Right atrium auricular region (tissue), 2 donors: ENCODE results near the gene SORCS1. TPM values are rescaled to one million over a fixed set of nuclear protein-coding genes. Genes with fewer than 3 reads are reported as not detected.

Experiments
- DNase-seq: peaks from one replicate; pipeline ENCODE4 v3.0.0-alpha.2; 2019; ENCODE audit warnings: low spot score
- H3K27ac ChIP-seq, 2 donors: fragments of 200-600 bp; sonication (generic); 1 replicate in 1 of 2; 2 replicates in 1 of 2; pipeline ENCODE4 v1.5.1; 2016 to 2019
- H3K27me3 ChIP-seq, 2 donors: fragments of 200-600 bp; sonication (generic); one replicate each; pipeline versions ENCODE4 v1.5.1 to v1.6.0; 2017 to 2019
- H3K36me3 ChIP-seq: fragments of 200-600 bp; sonication (generic); one replicate; pipeline ENCODE4 v1.5.1; 2016
- H3K4me1 ChIP-seq, 2 donors: fragments of 200-600 bp; sonication (generic); one replicate each; pipeline versions ENCODE4 v1.5.1 to v1.6.0; 2017 to 2019
- H3K4me3 ChIP-seq, 2 donors: fragments of 200-600 bp; sonication (generic); 1 replicate in 1 of 2; 2 replicates in 1 of 2; pipeline ENCODE4 v1.5.1; 2017 to 2019; ENCODE audit warnings: mild to moderate bottlenecking in 1 of 2, moderate library complexity in 1 of 2
- H3K9me3 ChIP-seq, 2 donors: fragments of 200-600 bp; sonication (generic); one replicate each; pipeline ENCODE4 v1.5.1; 2019
- total RNA-seq, 2 donors: library from RNA; depleted of rRNA; stranded (reverse); fragments of >200 nt; gene quantifications; one replicate each; pipeline ENCODE4 v1.1.0, GENCODE V29; 2016
- TF ChIP-seq, protein P1 (sequence below), 2 donors: fragments of 200-600 bp; sonication (generic); IDR thresholded peaks; one replicate each; pipeline ENCODE4 v1.5.1; 2019; ENCODE audit warnings: antibody characterized with exemption in 2 of 2

The SORCS1 gene
- total RNA-seq, 2 donors from 2014 or later, result 1.6 to 4.2 TPM

DNA sequence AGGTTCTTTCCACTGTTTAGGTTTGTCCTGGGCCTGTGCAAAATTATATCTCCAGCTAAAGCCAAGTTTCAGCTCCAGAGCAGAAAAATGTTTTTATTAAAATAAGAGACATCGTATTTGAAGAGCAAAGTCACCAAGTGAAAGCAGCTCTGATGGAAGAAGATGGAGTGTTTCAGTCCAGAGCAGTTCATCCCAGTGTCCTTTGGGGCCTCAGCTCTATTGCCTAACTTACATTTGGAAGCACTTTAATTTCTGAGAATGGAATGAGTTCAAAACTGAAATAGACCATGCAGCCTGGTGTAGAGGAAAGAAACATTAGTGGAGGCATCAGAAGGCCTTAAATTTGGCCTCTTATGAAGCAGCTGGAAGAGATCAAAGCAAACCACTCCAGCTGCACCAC is 545.2 kb downstream of the SORCS1 start:
- Histone ChIP-seq H3K9me3 (no peaks in the 10 kb centered on the region), H3K36me3 (no peaks in the 10 kb centered on the region), H3K4me3 (no peak overlapping the region), H3K4me1 (no peaks in the 10 kb centered on the region), H3K27me3 (no peaks in the 10 kb centered on the region), H3K27ac (no peak overlapping the region)
- TF ChIP-seq, protein P1, sequence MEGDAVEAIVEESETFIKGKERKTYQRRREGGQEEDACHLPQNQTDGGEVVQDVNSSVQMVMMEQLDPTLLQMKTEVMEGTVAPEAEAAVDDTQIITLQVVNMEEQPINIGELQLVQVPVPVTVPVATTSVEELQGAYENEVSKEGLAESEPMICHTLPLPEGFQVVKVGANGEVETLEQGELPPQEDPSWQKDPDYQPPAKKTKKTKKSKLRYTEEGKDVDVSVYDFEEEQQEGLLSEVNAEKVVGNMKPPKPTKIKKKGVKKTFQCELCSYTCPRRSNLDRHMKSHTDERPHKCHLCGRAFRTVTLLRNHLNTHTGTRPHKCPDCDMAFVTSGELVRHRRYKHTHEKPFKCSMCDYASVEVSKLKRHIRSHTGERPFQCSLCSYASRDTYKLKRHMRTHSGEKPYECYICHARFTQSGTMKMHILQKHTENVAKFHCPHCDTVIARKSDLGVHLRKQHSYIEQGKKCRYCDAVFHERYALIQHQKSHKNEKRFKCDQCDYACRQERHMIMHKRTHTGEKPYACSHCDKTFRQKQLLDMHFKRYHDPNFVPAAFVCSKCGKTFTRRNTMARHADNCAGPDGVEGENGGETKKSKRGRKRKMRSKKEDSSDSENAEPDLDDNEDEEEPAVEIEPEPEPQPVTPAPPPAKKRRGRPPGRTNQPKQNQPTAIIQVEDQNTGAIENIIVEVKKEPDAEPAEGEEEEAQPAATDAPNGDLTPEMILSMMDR (IDR thresholded peaks at IDR 0.05), result no peak
- DNase-seq, result no peak

DNA sequence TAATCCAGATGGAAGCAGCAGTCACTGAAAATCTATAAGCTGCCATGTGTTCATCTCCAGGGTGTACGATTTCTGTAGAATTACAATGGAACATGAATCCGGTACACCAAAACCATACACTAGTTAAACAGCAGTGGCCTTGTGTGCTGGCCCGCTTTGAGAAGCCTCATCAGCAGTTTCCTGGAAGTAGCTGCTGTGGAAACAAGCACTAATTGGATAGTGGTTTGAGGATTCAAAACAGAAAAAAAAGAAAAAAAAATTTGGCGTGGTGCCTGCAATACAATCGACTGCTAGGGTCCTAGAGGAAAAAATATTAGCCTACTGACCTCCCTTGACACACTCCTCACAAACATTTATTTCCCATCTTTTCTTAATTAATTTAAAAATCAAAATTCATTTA is 545.9 kb downstream of the SORCS1 start:
- H3K27ac ChIP-seq, result no peak overlapping the region
- no peak for DNase-seq

DNA sequence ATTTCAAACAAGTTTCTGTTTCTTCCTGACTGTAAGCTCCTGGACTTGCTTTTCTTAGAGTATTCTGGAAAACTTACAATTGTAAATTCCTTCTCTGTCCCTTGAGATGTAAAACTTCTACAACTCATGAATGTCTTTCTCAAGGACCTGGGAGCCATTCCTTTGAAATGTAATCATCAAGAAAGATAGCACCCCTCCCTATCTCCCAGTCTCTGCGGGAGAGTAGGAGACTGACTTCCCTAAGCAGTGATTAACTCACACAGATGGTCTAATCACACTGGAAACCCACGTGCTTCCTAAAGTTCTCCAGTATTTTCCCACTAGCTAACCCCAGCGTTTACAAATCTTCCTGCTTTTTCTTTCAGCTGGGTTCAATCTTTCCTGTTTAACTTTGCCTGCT is 549.4 kb downstream of the SORCS1 start:
- Histone ChIP-seq H3K4me1 (no peaks in the 10 kb centered on the region), H3K9me3 (no peaks in the 10 kb centered on the region), H3K4me3 (no peak overlapping the region), H3K27me3 (no peaks in the 10 kb centered on the region), H3K36me3 (no peaks in the 10 kb centered on the region), H3K27ac (no peak overlapping the region)
- DNase-seq, result no peak
- TF ChIP-seq, protein P1 (IDR thresholded peaks at IDR 0.05), result no peak

More for the DNA sequence above, 545.9 kb downstream of the SORCS1 start:
- Histone ChIP-seq H3K27me3 (no peaks in the 10 kb centered on the region), H3K4me1 (no peaks in the 10 kb centered on the region), H3K36me3 (no peaks in the 10 kb centered on the region), H3K9me3 (no peaks in the 10 kb centered on the region), H3K4me3 (no peak overlapping the region)
- TF ChIP-seq, protein P1 (IDR thresholded peaks at IDR 0.05), result no peak

DNA sequence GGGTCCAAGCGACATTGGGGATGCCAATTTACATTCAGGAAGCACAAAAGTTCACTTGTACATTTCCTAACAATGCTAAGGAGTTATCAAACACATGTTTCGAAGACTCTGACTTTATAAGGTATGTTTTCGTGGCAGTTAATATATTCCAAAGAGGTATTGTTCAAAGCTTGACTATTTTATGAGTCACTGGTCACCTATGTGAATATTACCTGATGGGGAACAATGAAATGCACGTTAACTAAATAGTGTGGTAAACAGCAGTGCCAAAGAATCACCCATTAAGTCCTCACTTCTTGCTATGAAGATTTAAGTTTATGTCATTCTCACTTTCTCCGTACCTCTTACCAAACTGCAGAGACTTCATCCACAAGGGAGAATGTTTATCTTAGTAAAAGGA is 550.2 kb downstream of the SORCS1 start:
- Histone ChIP-seq H3K27ac (no peak overlapping the region), H3K4me3 (no peak overlapping the region), H3K27me3 (no peaks in the 10 kb centered on the region), H3K4me1 (no peaks in the 10 kb centered on the region), H3K9me3 (no peaks in the 10 kb centered on the region), H3K36me3 (no peaks in the 10 kb centered on the region)
- TF ChIP-seq, protein P1 (IDR thresholded peaks at IDR 0.05), result no peak
- no peak for DNase-seq

DNA sequence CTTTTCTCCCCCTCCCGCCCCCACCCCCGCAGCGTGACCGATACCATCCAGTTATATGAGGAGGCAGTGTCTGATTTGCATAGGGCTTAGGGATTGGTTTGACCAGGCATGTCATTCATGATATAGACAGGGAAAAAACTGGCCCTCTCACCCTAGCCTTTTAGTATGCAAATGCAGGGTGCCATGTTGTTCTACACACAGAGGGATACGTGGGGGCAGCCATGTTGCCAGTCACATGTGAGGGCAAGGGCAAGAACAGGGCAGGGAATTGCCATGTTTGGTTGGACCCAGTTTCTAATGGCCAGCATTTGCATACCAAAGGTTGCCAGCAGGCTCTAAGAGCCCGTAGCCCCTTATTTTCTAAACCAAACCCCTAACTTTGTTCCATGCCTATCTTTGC is 552.1 kb downstream of the SORCS1 start:
- no peak overlapping the region for H3K27ac ChIP-seq
- no peaks in the 10 kb centered on the region for H3K9me3 ChIP-seq
- no peak overlapping the region for H3K4me3 ChIP-seq
- TF ChIP-seq, protein P1 (IDR thresholded peaks at IDR 0.05), result no peak
- no peaks in the 10 kb centered on the region for H3K36me3 ChIP-seq
- DNase-seq, result no peak
- no peaks in the 10 kb centered on the region for H3K4me1 ChIP-seq
- no peaks in the 10 kb centered on the region for H3K27me3 ChIP-seq

DNA sequence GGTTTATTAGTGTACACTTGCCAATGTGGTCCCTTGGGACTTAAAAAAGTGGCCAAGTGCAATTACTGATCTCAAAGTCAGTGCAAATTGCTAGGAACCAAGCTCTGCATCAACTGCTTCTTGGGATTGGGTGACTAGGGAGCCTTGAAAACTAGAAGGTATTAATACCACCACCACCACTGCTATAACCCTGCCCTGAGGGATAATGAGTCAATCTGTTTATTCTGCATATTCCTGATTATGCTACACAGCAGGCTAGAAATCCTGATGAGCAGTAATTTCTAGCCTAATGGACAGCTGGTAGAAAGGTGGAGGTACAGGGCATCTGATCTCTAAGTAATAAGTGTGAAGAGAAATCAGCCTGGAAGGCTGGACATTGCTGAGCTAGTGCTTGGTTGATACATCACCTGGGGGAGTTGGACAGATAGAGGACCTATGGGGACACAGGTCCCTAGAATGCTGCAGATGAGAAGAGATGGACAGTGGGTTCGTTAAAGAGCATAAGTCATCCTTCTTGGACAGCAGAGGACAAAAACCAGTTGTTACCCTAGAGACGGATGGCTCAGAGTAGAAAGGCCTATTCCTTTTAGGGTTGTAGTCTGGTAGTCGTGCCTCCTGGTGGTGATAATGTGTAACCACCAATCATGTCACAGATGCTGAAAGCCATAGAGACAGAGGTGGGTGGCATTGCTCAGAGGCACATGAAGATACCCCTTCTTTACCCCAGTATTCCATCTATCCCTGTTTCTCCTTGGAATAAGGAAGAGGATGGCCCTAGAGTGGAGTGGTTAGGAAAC is 554.8 kb downstream of the SORCS1 start:
- Histone ChIP-seq H3K27ac (no peak overlapping the region), H3K4me3 (no peak overlapping the region), H3K27me3 (no peaks in the 10 kb centered on the region), H3K9me3 (no peaks in the 10 kb centered on the region), H3K36me3 (no peaks in the 10 kb centered on the region), H3K4me1 (no peaks in the 10 kb centered on the region)
- TF ChIP-seq, protein P1 (IDR thresholded peaks at IDR 0.05), result no peak
- no peak for DNase-seq
